AG04450 (cell line): Measurements from ENCODE around the gene LRRC8C. TPM values are rescaled to one million over a fixed set of nuclear protein-coding genes. Genes with fewer than 3 reads are reported as not detected.

Experiments used
- CTCF ChIA-PET: fragments of 300-600, 350-600 bp; formaldehyde crosslinking; extraction: SDS; loops from one replicate; lab custom pipeline; 2022; ENCODE audit warnings: antibody characterized with exemption, inconsistent platforms; lab: Charles Lee
- POLR2A ChIA-PET: fragments of 350-600 bp; formaldehyde crosslinking; extraction: SDS; loops from one replicate; lab custom pipeline; 2021; ENCODE audit warnings: antibody characterized with exemption, inconsistent platforms; lab: Yijun Ruan, JAX
- DNase-seq: peaks from one replicate; pipeline ENCODE4 v3.0.0-alpha.2; 2011; ENCODE audit warnings: low read depth, low spot score
- H3K27ac ChIP-seq: one replicate; pipeline ENCODE4 v1.5.1; 2012; ENCODE audit warnings: low read depth, low read length, control low read depth
- H3K27me3 ChIP-seq: one replicate; pipeline ENCODE4 v1.6.0; 2012; ENCODE audit warnings: low read length; ENCODE audit not compliant: control insufficient read depth, insufficient read depth
- H3K4me3 ChIP-seq: 2 replicates; pipeline ENCODE4 v1.5.1; 2011; ENCODE audit warnings: mild to moderate bottlenecking, low read depth, low read length, control low read depth
- H3K9me3 ChIP-seq: 2 replicates; pipeline ENCODE4 v1.5.1; 2012; ENCODE audit warnings: low read length; ENCODE audit not compliant: control insufficient read depth, insufficient read depth
- polyA plus RNA-seq: library from polyadenylated mRNA; depleted of rRNA; stranded (reverse); fragments of >200 nt; gene quantifications from 2 replicates; pipeline ENCODE4 v1.2.3, GENCODE V29; 2011
- TF ChIP-seq, protein P1 (sequence below): IDR thresholded peaks from 2 replicates; pipeline ENCODE4 v1.5.1; 2011; ENCODE audit warnings: low read depth, low read length, control low read depth, inconsistent platforms

Gene LRRC8C
- polyA plus RNA-seq, 1 experiment, result 19.4 TPM

DNA sequence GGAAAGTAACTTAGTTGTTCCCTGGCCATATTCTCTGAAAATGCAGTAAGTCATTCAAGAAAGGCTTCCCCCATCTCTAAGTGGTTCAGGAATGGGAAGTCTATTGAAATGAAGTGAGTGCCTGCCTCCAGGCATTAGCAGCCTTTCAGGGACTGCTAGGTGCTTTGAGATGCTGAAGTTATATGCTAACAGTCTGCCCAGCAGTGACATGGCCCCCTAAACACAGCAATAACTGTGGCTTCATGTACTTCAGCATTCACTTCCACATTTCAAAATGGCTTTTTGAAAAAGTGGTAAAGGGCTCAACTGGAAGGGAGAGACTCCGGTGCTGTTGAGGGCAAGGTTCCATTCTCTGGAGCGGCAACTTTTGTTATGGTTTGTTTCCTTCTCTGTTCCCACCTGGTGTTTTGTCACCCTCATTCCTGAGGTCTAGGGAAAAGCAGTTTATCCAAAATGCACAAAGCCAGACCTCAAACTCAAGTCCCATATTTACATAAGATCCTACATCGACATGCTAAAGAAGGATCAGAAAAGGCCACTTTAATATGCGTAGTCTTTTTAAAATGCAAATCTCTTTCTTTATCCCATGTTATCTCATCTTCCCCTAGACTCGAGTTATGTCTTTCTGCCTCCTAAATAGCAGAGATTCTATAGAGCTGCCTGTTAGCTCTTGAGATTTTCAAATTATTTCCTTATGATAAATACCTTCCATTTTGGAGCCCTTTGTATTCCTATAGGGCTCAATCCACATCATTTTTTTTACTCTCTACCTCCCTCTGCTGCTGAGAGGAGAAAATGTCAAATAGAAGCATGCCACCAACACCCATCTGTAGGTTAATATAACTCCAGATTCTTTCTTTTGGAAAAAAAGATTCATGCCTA lies 34.2 kb upstream of the LRRC8C start:
- Histone ChIP-seq H3K27me3 (no peaks in the 10 kb centered on the region), H3K27ac (no peak overlapping the region), H3K4me3 (no peak overlapping the region), H3K9me3 (no peaks in the 10 kb centered on the region)
- ChIA-PET POLR2A (no interaction called here), CTCF (interaction anchor here (0.6 to 7.9 kb wide), 18 partner anchors 10 to 172 kb away, joined by 3 to 62 read pairs (median 4); no protein-coding TSS in a partner anchor)
- DNase-seq, result no peak
- TF ChIP-seq, protein P1, sequence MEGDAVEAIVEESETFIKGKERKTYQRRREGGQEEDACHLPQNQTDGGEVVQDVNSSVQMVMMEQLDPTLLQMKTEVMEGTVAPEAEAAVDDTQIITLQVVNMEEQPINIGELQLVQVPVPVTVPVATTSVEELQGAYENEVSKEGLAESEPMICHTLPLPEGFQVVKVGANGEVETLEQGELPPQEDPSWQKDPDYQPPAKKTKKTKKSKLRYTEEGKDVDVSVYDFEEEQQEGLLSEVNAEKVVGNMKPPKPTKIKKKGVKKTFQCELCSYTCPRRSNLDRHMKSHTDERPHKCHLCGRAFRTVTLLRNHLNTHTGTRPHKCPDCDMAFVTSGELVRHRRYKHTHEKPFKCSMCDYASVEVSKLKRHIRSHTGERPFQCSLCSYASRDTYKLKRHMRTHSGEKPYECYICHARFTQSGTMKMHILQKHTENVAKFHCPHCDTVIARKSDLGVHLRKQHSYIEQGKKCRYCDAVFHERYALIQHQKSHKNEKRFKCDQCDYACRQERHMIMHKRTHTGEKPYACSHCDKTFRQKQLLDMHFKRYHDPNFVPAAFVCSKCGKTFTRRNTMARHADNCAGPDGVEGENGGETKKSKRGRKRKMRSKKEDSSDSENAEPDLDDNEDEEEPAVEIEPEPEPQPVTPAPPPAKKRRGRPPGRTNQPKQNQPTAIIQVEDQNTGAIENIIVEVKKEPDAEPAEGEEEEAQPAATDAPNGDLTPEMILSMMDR, result peak; percentile 69

DNA sequence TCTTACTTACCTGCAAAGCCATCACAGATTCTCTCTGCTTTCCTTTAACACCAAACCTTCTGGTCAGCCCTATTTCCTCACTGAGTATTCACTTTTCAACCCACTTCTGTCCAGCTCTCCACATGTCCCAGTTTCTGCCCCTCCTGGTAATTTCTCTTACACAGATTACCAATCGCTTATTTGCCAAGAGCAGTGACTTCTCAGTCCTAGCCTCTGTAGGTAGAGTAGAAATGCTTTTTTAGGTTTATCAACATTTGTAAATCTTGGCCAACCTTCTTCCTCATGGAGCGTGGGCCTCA lies 33.6 kb upstream of the LRRC8C start:
- H3K27me3 ChIP-seq, result no peaks in the 10 kb centered on the region
- no peaks in the 10 kb centered on the region for H3K9me3 ChIP-seq
- CTCF ChIA-PET, result interaction anchor here (0.7 to 7.9 kb wide), 12 partner anchors 9 to 172 kb away, joined by 3 to 62 read pairs (median 4); no protein-coding TSS in a partner anchor
- POLR2A ChIA-PET, result no interaction called here
- no peak for DNase-seq
- TF ChIP-seq, protein P1, result no peak
- H3K27ac ChIP-seq, result no peak overlapping the region
- H3K4me3 ChIP-seq, result no peak overlapping the region

DNA sequence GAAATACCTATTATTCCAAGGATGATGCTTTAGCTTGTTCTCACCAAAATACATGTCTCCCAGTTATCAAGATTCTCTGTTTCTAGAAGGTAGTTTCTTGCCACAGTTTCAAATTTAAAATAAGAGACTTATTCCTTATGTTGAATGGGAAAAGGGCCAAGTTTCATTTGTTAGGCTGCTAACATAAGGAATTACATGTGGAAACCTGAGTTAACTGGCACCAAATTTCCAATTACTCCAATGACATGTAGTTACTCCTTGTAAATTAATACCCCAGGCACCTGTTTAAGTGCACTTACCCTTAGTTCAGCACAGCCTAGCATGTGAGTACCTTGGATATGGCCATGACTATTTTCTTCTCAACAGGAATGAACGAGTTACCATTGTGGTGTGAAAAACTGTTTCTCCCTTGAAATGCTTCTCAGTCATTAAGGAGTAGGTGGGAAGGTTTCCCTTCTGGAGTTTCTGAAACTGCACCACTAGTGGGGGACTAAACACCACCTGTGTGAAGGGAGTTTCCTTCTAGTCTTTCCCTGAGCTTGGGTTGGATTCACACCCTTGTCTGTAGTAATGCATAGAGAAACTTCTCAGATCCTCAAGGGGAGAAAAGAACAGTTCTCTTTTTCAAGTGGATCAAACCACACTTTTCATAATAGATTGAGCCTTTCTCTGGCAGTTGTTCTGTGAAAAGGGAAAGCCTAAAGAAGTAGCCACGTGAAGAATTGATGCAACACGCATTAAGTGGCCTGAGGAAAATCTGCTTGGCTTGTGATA lies 32.3 kb upstream of the LRRC8C start:
- Histone ChIP-seq H3K27ac (no peak overlapping the region), H3K4me3 (no peak overlapping the region), H3K9me3 (no peaks in the 10 kb centered on the region), H3K27me3 (no peaks in the 10 kb centered on the region)
- TF ChIP-seq, protein P1, result no peak
- ChIA-PET POLR2A (no interaction called here), CTCF (interaction anchor here (0.5 to 7.9 kb wide), 7 partner anchors 14 to 603 kb away, joined by 3 to 62 read pairs (median 12); no protein-coding TSS in a partner anchor)
- DNase-seq, result no peak

DNA sequence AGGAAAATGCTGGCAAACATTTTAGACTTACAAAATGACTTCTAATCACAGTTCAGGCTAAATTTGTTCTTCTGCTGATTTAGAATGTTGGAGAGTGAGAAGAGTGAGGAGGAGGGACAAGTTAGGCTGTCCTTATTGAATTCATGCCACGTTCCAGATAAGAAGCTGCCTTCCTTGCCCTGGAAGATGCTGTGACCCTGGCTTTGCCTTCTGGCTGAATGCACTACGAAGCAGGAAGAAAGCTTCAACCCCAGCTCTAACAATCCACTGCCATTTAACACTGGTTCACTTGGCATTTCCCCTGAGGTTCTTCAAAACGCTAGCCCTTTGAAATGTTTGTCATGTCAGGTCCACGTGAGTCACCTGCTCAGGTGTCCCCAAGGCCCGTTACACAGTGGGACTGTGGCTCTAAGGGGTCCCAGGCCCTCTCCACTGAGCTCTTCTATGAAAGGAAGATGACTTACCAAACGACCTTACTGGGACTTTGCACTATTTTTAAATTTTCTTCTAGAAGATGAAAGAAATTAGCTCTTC lies 30.0 kb upstream of the LRRC8C start:
- Histone ChIP-seq H3K4me3 (no peak overlapping the region), H3K9me3 (no peaks in the 10 kb centered on the region), H3K27ac (no peak overlapping the region), H3K27me3 (no peaks in the 10 kb centered on the region)
- CTCF ChIA-PET, result interaction anchor here (0.6 to 6.2 kb wide), 3 partner anchors 34 to 160 kb away, joined by 4 to 62 read pairs (median 33); no protein-coding TSS in a partner anchor
- POLR2A ChIA-PET, result no interaction called here
- DNase-seq, result no peak
- TF ChIP-seq, protein P1, result no peak
